LNCAP (cell line): ENCODE results near the gene ARHGAP5.
A peak's percentile ranks its signal among the peaks of the same experiment; 100 is the strongest.

Source experiments
- CTCF ChIP-seq: fragments of 450-650 bp; IDR thresholded peaks from 2 replicates; pipeline ENCODE4 v1.5.1; 2017; ENCODE audit warnings: mild to moderate bottlenecking

The ARHGAP5 gene

GRCh38 chr14:32070282-32070681, 6.8 kb upstream of the ARHGAP5 start:
- TF ChIP-seq CTCF = no peak

- no peak for TF ChIP-seq CTCF
Measured at GRCh38 chr14:32072676-32073075, 4.4 kb upstream of the ARHGAP5 start.

GRCh38 chr14:32073537-32074189, 3.4 kb upstream of the ARHGAP5 start:
- peak; percentile 72 for TF ChIP-seq CTCF

GRCh38 chr14:32074887-32075572, 2.1 kb upstream of the ARHGAP5 start:
- no peak for TF ChIP-seq CTCF

- no peak for TF ChIP-seq CTCF
Measured at GRCh38 chr14:32075672-32076277, 1.3 kb upstream of the ARHGAP5 start.

- TF ChIP-seq CTCF = no peak
Measured at GRCh38 chr14:32076278-32077080, 625 bp upstream of the ARHGAP5 start.

DNA sequence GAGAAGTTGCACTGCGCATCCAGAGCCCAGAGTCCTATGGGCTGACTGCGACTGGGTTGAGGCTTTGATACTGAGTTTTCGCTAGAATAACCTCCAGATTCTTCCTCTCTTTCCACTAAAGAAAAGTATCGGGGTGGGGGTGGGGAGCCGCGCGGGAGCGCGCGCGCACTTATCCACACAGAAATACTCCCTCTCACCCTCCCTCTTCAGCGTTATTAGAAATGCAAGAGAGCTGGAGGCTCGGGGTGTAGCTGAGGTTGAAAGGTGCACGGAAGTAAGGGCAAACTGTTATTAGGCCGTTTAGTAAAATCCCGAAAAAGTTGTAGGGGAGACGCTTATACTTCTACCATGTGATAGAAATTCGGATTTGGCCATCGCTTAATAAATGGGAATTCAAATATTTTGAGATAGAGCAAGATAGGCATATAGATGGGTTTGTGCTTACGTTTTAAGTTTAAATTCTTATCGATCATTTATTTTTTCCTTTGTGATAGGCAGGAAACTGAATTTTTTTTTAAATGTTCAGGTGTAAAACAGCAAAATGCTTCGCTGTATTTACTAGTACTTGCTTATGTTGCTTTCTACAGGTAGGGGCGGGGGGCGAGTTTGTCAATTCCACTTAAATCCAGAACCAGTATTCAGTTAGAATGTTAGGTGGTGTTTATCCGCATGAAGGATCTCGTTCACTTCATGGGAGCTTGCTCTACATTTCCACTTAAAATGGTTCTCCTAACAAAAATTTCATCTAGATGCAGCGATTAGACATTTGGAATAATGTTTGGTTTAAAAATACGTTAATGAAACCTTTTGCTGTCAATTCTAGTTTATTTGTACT, 1.1 kb downstream of the ARHGAP5 start:
- TF ChIP-seq CTCF = no peak
